GM12892 (cell line): Measurements from ENCODE around the gene GRK3.

Experiments used
- POLR2A ChIP-seq: IDR thresholded peaks from 2 replicates; pipeline ENCODE4 v1.6.1; 2011; ENCODE audit warnings: low read depth, low read length, control low read depth
- POLR2AphosphoS5 ChIP-seq: IDR thresholded peaks from 2 replicates; pipeline ENCODE4 v1.6.1; 2011; ENCODE audit warnings: low read depth, low read length, control low read depth
- TAF1 ChIP-seq: IDR thresholded peaks from 2 replicates; pipeline ENCODE4 v1.6.1; 2011; ENCODE audit warnings: low read depth, mild to moderate bottlenecking, control low read depth, low read length, borderline replicate concordance

DNA sequence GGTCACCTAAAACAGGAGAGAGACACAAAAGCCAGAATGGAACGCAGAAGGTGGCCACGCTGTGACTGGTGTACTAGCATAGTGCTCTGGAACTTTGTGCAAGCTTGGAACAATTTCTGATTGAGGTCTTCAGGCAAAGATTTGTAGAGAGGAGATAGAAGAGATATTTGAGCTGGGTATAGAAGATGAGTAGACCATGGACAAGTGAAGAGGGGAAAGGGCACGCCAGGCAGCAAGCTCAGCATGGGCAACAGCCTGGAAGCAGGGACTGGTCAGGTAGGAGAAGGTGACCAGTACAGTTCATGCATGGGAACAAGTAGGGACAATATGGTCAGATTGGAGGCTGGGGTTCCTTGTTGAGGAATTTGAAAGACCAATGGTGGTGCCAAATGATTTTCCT is 201.9 kb downstream of the GRK3 start:
- TF ChIP-seq POLR2A, result no peak
- no peak for TF ChIP-seq TAF1
- TF ChIP-seq POLR2AphosphoS5, result no peak
